PFSK-1 (cell line): ENCODE measurements around the gene XPNPEP2.

Experiments used
- FOXP2 ChIP-seq: optimal IDR thresholded peaks from 2 replicates; pipeline ENCODE3; 2011; ENCODE audit warnings: borderline replicate concordance, control low read depth, inconsistent platforms; ENCODE audit not compliant: insufficient read depth; ENCODE audit errors: extremely low read length, extremely low read depth
- POLR2AphosphoS5 ChIP-seq: IDR thresholded peaks from 2 replicates; pipeline ENCODE4 v1.6.1; 2012; ENCODE audit warnings: low read depth, mild to moderate bottlenecking, control low read depth, low read length, moderate library complexity
- REST ChIP-seq, 2 experiments: IDR thresholded peaks; 2 replicates each; pipeline versions ENCODE4 v1.6.1 to v1.8.0; 2011 to 2012; ENCODE audit warnings: low read depth in 2 of 2, low read length in 2 of 2, control low read depth in 1 of 2, inconsistent platforms in 1 of 2, mild to moderate bottlenecking in 1 of 2, moderate library complexity in 1 of 2; ENCODE audit not compliant: insufficient read depth in 1 of 2
- SIN3A ChIP-seq: IDR thresholded peaks from 2 replicates; pipeline ENCODE4 v1.6.1; 2012; ENCODE audit warnings: mild to moderate bottlenecking, low read length, moderate library complexity, borderline replicate concordance; ENCODE audit not compliant: insufficient read depth
- TAF1 ChIP-seq: IDR thresholded peaks from 2 replicates; pipeline ENCODE4 v1.6.1; 2012; ENCODE audit warnings: low read length, control low read depth, borderline replicate concordance; ENCODE audit not compliant: insufficient read depth

Gene XPNPEP2

DNA sequence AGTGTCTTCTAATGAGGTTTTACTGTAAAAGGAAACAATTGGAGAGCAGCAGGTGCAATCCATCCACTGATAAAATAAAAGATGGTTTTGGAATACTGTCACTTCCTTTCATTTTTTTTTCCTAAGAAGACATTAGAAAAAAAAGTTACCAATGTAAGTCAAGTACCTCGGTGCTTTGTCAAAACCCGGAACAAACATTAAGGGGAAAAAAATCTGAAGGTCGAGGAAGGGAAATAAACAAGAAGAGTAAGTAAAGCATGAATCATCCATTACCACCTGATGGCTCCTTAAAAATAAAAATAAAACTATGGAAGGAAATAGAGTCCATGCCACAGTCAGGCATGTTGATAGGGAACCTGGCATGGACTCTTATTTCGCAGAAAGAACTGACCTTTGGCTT, 15.3 kb upstream of the XPNPEP2 start:
- no peak for TF ChIP-seq POLR2AphosphoS5
- no peak for TF ChIP-seq FOXP2
- no peak for TF ChIP-seq REST (IDR thresholded peaks at IDR 0.05; ENCODE audit: insufficient read depth in 1 of 2, low read depth in 2 of 2, low read length in 2 of 2)
- no peak for TF ChIP-seq TAF1
- TF ChIP-seq SIN3A: no peak

- TF ChIP-seq TAF1: no peak
- no peak for TF ChIP-seq SIN3A
- no peak for TF ChIP-seq FOXP2
- no peak for TF ChIP-seq POLR2AphosphoS5
- no peak for TF ChIP-seq REST (IDR thresholded peaks at IDR 0.05; ENCODE audit: insufficient read depth in 1 of 2, low read depth in 2 of 2, low read length in 2 of 2)
Observed at GRCh38 chrX:129724754-129725153, 14.0 kb upstream of the XPNPEP2 start.

- TF ChIP-seq POLR2AphosphoS5 (no peak), REST (IDR thresholded peaks at IDR 0.05; ENCODE audit: insufficient read depth in 1 of 2, low read depth in 2 of 2, low read length in 2 of 2) (peak; percentile 64 to 90)
Observed at GRCh38 chrX:129726307-129727111, 12.3 kb upstream of the XPNPEP2 start.

DNA sequence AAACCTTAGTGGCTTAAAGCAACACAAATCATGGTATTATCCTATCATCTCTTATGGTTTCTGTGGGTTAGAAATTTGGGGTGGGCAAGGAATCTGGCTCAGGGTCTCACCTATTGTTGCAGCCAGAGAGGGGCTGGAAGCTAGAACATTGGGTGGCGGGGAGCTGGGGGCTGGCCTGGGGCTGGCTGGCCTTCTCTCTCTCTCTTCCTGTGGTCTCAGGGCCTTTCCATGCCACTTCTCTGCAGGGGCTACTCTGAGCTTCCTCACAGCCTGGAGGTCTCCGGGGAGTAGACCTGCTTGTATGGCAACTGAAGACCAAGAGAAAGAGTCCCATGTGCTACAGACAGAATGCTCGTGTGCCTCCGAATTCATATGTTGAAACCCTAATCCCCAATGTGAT, 10.7 kb upstream of the XPNPEP2 start:
- TF ChIP-seq REST (IDR thresholded peaks at IDR 0.05; ENCODE audit: insufficient read depth in 1 of 2, low read depth in 2 of 2, low read length in 2 of 2): no peak
- no peak for TF ChIP-seq FOXP2
- TF ChIP-seq POLR2AphosphoS5: no peak
- TF ChIP-seq TAF1: no peak
- no peak for TF ChIP-seq SIN3A

DNA sequence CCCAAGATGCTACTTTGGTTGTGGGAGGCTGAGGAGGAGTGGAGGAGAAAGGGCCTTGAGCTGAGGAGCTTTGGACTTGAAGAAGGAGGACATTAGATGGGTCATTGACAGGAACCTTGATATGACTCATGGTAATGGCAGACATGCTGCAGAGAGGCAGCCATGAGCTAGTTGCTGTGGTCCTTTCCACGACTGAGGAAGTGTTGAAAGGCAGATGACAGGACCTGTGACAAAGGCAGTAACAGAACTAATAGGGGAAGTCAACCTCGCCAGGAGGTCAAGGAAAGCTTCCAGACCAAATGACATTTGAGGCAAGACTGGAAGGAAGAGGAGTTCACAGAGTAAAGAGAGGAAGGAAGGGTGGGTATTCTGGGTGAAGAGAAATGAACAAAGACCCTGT, 7.6 kb upstream of the XPNPEP2 start:
- TF ChIP-seq SIN3A: no peak
- TF ChIP-seq TAF1: no peak
- no peak for TF ChIP-seq POLR2AphosphoS5
- no peak for TF ChIP-seq FOXP2
- no peak for TF ChIP-seq REST (IDR thresholded peaks at IDR 0.05; ENCODE audit: insufficient read depth in 1 of 2, low read depth in 2 of 2, low read length in 2 of 2)
